Activated T-cell treated with anti-CD3 and anti-CD28 coated beads for 4 hours (primary cell): ENCODE results near the gene PPFIBP2.
"Not testable (repeated sequence)": the region's sequence is repeated elsewhere in the genome, so short reads cannot be mapped to it uniquely, and the experiment has no call there.

Experiments used
- DNase-seq: peaks from one replicate; pipeline ENCODE4 v3.0.0-alpha.2; 2020

PPFIBP2 gene

DNA sequence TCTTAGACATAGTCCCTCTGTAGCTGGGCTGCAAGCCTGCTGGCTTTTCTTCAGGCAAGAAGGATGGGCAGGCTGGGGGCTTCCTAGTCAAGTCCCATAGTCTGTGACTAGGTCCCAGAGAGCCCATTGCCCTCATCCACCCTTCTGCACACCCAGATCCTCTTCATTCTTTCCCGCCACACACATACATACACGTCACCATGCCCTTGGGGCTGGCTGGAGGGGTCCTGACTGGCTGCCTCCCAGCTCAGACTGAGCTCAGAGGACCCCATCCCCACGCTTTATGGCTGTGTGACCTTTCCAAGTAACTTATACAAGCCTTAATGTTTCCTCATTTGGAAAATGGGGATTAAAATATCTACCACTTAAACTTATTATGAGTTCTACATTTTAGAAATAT lies 13.5 kb upstream of the PPFIBP2 start:
- no peak for DNase-seq

DNA sequence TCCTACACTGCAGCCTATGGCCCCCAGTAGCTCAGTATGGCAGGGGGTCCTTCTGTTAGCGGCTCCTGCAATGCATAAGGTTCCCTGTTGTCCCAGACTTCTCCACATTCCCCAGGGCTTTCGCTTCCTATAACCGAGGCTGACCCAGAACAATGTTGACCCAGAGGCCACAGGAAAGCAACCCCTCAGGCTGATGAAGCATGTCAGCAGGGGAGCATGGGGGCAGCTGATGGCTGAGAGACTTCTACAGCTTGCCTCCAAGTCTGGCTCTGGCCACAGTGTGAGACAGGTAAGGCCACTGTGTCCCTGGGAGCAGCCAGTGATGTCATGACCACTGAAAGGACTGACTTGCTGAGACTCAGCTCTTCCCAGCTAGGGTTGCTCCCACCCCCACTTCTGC lies 12.5 kb upstream of the PPFIBP2 start:
- DNase-seq: no peak

DNA sequence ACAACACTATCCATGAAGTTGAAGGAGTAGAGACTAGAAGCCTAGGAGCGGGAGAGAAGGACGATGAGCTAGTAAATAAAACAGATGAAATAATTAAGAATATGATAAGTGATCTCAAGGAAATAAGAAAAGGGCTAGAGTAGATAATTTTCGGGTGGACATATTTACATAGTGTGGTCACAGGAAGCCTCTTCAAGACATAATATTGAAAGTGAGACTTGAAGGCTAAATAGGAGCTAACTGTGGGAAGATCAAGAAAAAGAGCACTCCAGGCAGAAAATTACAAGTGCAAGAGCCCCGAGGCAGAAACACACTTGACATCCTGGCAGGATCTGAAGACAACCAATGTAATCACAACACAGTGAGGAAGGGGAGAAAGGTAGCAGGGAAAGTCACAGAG lies 11.9 kb upstream of the PPFIBP2 start:
- no peak for DNase-seq

DNA sequence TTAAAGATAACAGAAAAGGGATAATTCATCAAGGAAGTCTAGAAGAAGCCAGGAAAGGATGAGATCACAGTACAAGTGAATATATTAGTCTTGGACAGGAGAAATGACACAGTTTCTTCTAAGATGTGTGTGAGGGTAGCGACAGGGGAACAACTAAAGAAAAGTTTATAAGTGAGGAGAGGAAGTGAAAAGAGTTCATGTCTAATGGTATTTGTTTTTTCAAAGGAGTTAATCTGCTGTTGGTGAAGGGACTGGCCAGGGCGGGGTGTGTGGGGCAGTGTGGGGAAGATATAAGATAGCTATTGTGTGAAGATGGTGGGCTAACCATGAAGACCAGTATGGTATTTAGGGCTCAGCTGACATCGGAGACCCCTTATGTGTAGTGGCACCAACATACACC lies 7.6 kb upstream of the PPFIBP2 start:
- no peak for DNase-seq

DNA sequence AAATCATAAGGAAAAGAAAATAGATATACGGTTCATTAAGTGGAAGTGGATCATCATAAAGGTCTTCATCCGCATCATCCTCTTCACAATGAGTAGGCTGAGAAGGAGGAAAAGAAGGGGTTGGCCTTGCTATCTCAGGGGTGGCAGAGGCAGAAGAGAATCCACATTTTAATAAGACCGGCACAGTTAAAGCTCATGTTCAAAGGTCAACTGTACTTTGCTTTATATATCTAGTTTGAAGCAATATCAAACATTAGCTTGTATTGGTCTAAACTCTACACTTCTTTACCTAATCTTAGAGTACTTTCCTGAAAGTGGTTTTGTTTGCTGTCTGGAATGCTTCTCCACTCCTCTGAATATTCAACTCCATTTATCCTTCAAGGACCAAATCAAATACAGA lies 5.7 kb upstream of the PPFIBP2 start:
- no peak for DNase-seq

DNA sequence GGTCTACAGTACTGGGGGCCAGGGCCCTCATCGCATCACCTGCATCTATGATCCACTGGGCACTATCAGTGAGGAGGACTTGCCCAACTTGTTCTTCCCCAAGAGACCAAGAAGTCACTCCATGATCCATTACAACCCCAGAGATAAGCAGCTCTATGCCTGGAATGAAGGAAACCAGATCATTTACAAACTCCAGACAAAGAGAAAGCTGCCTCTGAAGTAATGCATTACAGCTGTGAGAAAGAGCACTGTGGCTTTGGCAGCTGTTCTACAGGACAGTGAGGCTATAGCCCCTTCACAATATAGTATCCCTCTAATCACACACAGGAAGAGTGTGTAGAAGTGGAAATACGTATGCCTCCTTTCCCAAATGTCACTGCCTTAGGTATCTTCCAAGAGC lies 3.8 kb upstream of the PPFIBP2 start:
- no peak for DNase-seq

DNA sequence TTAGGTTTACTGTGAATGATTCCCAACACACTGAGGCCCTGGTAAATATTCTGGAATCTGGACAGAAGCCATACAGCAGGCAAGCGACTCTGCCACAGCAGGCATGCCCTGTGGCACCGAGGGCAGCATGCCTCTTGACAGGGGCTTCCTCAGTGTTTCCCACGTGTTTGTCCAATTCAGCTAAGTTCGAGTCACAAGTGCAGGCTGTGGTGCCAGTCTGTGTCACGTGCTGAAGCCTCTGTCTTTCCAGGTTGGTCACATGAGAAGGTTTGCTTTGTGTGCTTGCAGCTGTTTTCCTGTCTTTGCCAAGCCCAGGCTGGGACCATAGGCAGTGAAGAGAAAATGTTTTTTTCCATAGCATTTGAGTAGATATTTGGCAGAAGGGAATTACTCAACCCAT lies 2.4 kb upstream of the PPFIBP2 start:
- no peak for DNase-seq

DNA sequence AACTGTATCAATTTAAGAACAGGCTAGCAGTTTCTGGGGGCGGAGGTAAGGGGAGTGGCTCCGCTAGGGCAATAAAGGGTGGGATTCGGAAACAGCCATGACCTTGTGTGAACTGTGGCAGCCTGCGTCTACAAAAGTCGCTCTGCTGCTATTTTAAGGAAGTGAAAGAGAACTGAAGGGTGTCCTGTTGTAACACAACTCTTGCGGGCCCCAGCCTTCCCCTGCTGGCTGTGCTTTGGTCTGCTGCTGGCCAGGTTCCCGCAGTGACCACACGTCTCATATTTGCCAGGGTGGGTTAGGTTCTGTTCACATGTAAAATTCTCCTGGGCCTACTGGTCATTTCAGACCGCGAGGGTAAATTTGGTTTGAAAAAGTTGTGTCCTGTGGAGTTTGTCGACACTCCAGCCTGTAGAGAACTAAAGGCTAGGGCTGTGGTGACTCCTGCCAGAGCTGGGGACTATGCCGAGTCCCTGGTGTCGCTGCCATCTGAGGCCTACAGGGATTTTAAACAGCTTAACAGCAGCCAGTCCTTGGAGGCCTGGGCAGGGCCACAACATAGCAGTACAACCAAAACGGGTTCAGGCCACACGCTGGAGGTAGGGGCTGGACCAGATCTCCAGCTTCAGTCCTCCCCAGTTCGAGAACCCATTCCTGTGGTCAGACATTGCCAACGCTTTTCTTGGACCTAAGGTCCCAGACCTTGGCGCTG lies 1.1 kb upstream of the PPFIBP2 start:
- no peak for DNase-seq

DNA sequence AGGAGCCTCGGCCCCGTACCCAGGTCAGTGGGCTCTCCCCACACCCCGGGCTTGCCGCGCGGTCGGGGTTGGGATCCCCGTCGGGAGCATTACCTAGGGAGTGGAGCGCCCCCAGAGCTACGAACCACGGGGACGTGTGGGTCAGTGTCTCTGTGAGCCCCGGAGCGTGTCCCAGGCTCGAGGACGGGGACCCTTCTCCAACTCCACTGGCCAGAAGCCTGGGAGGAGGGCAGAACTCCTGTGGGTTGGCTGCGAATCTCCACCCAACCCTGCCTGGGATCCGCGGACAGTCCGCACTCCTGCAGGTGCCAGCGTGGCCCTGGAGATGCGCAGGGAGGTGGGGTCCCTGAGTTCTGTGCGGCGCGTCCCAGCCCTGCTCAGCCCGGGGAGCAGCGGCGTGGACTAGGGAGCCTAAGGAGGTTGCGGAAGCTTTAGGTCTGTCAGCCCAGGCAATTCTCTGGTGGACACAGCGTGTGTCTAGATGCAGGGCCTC lies 346 bp downstream of the PPFIBP2 start:
- DNase-seq: no peak

DNA sequence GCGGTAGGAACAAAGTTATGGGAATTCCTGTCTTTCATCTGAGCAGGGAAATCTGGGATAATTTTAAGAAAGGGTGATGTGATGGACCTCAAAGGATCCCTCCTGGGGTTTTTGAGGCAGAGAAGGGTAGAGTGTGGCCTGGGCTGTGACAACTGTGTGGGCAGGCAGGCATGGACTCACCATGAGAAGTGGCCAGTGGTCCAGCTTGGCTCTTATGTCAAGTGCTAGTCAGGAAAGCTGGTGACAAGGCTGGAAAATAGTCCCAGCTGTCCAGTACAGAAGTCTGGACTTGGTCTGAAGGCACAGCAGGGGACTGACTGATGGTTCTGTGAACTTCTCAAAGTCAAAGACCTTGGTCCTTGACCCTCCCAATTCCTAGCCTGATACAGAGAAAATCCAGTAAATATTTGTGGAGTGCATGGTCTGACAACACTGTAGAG lies 1.7 kb downstream of the PPFIBP2 start:
- DNase-seq: no peak

DNA sequence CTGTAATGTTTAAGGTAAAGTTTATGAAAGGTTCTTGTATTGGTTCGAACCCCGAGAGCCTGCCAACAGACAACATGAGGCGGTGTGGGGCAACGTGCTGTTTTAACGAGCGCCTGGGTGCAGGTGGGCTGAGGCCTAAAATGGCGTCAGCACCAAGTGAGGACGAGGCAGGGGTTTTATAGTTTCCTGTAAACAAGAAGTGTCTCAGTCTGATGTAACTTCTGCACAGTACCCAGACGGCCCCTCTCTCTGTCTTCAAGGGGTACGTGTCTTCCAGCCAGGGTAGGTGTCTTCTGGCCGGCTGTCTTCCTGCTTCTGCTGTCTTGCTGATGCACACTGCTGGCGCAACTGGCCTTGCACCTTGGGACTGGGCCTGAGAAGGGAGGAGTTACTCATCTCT lies 2.7 kb downstream of the PPFIBP2 start:
- no peak for DNase-seq

DNA sequence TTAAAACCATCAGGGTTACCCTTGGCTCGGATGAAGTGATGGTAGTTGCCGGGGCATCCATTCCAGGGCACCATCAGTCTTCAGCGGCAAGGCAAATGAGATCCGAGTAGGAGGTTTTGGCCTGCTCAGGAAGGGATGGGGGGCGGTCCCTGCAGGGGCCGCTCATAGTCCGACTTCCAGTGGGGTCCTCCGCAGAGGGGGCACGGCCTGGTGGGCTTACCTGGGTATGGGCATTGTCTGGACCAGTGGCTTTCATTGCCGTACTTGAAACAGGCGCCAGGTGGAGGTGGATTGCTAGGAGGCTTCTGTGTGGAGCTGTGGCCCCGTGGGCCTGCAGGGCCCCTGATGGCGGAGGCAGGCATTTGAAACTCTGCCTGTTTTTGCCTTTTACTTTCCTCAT lies 3.9 kb downstream of the PPFIBP2 start:
- DNase-seq: not testable (repeated sequence)

DNA sequence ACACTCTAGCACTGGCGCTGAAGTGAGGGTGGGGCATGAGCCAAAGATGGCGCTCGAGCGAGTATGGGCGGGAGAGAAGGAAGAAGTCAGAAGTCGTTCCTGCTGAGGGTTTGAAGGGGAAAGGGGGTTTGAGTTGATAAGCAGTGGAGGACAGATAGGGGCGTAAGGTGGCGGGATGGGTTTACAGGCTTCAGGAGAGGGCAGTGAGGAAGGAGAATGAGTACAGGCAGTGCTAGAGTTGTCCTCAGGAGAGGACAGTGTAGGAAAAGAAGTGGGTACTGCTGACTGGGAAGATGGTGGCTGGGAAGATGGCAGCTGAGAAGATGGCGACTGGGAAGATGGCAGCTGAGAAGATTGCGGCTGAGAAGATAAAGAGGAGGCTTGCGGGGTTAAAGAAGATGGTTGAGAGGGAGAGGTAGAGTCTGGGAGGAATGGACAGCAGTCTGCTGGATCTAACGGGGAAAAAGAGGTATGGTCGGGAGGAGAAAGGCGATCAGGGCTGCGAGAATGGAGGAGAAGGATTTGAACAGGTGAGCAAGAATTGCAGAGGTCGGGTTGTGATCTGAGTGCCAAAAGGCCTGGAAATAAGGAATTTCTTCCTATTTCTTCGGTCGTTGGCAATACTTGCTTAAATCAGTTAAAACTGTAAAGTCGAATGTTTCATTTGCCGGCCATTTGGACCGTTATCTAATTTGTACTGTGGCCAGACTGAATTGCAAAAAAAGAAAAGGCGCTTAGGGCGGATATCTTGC lies 5.2 kb downstream of the PPFIBP2 start:
- no peak for DNase-seq

DNA sequence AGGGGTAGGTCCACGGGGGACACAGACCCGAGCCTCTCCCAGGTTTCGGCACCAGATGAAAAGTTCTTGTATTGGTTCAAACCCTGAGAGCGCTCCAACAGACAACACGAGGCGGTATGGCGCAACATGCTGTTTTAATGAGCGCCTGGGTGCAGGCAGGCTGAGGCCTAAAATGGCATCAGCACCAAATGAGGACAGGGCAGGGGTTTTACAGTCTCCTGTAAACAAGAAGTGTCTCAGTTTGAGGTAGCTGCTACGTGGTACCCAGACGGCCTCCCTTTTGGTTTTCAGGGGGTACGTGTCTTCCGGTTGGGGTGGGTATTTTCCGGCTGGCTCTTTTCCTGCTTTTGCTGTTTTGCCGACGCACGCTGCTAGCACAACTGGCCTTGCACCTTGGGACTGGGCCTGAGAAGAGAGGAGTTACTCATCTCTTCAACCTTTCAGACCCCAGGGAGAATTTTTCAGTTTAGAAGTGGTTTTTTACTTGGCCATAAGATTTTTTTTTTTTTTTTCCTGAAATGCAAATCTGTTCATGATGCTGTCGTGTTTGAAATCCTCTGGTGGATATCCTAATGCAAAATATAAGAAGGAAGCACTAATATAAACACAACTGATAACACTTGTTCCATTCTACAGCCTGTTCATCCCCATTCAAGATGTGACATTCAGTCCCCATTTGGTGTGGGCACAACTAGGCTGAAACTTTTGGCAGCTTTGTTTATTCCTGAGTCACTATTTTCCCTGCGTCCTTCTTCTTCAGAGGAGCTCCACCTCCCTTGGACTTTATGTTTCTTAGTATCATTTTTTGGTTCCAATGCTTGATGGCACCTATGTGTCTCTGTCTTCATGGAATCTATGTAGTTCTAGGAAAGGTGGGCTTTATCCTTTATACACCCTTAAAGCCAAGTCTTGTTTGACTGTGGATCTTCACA lies 6.5 kb downstream of the PPFIBP2 start:
- no peak for DNase-seq

DNA sequence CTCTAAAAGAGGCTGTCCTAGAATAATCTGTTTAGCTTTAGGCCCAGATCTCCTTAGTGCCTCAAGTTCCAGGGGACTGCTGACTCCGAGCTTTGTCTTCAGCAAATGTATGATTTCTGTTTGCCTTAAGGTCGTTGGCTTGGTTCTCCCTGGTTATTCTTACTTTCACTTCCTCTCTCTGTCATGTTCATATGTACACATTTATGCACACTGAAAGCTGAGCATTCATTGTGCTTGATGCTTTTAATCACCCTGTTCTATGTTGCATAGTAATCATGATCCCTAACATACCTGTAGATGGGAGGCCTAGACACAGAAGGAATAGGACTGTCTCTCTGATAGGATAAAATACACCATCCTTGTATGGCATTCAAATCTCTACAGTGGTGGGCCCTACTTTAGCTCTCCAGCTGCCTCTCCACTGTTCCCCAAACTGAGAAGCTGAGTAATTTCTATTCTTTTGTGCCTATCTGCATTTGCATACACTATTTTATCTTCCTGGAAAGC lies 7.2 kb downstream of the PPFIBP2 start:
- DNase-seq: no peak

DNA sequence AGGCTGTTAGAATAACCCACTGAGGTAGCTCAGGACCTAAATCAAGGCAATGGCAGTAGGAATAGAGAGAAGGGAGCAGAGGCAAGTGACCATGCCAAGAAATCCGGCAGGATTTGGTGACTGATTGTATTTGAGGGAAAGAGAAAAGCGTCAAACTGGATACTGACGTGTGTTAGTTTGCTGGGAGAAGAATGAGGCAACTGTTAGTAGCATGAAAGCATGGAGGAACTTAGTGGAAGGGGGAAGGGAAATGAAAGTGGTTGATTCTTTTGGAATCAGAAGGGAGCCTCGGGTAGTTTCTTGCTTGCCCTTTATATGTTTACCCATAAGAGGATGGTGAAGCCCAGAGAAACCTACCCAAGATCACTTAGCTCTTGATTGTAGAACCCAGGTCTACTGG lies 8.3 kb downstream of the PPFIBP2 start:
- no peak for DNase-seq

DNA sequence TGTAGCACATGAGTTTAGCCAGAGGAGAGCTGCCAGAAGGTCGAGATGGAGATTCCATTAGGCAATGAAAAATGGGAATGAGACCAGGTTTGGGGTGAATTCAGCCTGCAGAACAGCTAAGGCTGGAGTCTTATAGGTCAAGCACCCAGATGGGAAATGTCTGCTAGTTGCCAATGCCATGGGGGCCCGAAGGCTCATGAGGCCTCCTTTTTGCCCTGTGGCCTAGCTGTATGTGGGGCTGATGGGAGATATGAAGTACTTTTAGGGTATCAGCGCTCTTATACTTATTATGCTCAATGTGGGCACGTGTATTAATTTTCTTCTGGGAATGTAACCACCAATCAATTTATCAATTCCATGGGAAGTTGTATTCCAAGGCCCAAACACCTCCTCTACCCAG lies 8.7 kb downstream of the PPFIBP2 start:
- DNase-seq: no peak

DNA sequence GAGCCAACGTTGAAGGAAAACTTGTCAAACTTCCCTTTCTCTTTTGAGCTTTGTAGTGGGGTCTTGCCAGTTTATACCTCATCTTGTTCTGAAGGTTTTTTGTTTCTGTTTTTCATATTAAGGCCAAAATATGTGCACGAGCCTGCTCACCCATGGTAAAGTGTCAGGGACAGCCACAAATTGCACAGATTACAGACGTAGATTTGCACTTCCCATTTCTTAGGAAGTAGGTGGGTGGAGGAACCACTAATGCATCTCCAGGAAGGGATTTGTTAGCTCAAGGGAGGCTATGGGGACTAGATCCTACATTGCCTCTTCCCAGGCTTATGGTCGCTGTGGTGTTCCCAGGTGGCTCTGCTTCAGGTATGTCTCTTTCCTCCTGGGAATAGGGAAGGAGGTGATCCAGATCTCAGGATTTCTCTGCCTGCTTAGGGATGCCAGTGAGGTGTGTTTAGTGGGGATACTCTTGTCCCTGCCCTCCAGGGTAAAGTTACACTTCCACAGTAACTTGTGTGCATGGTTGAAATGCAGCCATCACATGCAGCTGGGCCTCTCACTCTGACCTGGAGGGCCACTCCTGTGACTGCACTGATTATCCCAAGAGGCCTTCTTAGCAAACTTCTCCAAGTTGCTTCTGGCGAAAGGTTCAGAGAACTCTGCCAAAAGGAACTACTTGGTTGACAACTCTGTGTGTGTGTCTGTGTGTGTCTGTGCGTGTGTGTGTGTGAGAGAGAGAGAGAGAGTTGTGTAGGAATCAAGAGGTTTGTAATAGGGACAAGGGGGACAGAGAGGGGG lies 9.8 kb downstream of the PPFIBP2 start:
- DNase-seq: no peak

DNA sequence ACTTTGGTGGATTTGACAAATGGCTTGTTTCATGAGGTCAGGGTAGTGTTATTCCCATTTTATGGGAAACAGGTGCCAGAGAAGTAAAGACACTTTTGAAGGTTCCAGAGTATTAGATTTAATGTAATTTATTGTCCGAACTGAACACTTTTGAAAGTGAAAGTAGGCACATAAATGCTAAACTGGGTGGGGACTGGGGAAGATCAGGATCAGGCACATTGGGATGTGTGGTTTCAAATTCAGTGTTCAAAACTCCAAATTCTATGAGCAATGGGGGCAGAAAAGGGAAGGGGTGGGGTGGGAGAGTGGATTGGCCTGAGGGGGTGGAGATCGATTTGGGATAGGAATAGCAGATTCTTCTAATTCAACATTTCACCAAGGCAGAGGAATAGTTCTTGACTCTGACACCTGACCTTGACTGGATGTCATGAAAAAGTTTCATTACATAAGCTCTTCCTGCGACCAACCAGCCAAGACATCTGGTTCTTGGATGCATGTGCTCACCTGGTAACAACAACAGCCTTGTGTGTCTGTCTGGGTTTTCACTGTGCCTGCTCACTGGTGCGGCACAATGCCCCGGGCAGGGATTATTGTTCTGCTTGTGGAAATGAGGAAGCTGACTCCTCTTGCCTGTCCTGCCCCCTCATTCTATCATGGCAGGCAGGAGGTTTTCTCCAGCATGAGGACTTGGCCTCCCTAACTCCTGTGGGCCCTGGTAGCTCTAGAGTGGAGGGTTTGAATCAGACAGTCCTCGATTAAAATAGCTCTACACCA lies 10.8 kb downstream of the PPFIBP2 start:
- DNase-seq: no peak

DNA sequence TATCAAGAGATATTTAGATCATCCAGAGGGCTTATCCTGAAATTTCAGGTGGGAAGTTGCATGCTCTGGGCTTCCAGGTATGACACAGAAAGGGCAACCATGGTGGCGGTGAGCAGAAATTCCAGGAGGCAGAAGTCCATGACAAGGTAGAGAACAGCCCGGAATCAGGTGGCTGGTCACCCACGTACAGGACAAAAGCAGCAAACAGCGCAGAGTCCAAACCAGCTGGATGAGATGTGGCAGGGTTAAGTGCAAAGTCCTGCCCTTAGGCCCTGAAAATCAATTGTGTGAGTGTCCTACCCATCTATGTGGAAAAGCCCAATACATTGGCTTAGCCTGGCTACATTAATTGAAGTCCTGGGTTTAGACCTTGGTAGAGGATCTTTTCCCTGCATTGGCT lies 11.6 kb downstream of the PPFIBP2 start:
- DNase-seq: no peak

DNA sequence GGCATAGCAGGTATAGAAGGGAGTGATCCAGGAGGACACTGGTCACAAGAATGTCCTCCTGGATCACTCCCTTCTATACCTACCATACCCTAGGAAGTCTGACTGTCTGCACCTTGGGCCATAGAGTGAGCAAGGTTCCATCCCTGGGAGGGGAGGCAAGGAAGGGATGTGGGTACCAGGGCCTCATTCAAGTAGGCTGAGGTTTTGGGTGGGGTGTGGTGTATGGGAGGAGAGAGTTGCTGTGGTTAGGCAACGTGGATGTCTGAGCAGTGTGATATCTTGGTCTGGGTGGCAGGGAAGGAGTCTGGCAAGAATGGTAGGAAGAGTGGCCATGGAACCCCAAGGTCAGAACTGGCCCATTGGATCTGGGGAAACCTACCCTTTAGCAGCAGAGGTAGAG lies 13.2 kb downstream of the PPFIBP2 start:
- DNase-seq: no peak
